ENCODE measurements around the gene ATP6V1D.

The ATP6V1D gene

DNA sequence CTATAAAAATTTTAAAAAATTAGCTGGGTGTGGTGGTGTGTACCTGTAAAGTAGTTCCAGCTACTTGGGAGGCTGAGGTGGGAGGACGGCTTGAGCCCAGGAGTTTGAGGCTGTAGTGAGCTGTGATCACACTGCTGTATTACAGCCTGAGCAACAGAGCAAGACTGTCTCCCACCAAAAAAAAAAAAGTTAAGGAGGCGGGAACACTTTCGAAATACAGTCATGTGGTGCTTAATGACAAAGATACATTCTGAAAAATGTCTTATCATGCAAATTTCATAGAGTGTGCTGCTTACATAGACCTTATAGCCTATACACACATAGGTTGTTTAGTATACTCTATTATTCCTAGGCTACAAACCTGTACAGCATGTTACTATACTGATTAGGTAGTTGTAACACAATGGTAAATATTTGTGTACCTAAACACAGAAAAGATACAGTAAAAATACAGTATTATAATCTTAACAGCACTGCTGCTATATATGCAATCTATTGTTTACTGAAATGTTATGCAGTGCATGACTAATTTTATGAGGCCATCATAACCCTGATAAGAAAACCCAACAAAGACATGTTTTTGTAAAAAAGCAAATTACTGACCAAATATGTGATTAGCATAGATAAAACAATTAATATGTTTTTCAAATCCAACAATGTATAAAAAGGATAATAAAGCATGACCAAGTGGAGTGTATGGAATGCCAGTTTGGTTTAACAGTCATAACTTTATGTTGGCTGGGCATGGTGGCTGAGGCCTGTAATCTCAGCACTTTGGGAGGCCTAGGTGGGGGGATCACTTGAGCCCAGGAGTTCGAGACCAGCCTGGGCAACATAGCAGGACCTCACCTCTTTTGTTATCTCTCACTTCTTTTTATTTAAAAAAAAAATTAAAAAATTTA, 11.9 kb upstream of the ATP6V1D start:
- no peak overlapping the region for H3K4me3 ChIP-seq (ENCODE audit: low read length)
- DNase-seq (ENCODE audit: low read depth): no peak
- TF ChIP-seq, protein P1, sequence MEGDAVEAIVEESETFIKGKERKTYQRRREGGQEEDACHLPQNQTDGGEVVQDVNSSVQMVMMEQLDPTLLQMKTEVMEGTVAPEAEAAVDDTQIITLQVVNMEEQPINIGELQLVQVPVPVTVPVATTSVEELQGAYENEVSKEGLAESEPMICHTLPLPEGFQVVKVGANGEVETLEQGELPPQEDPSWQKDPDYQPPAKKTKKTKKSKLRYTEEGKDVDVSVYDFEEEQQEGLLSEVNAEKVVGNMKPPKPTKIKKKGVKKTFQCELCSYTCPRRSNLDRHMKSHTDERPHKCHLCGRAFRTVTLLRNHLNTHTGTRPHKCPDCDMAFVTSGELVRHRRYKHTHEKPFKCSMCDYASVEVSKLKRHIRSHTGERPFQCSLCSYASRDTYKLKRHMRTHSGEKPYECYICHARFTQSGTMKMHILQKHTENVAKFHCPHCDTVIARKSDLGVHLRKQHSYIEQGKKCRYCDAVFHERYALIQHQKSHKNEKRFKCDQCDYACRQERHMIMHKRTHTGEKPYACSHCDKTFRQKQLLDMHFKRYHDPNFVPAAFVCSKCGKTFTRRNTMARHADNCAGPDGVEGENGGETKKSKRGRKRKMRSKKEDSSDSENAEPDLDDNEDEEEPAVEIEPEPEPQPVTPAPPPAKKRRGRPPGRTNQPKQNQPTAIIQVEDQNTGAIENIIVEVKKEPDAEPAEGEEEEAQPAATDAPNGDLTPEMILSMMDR (conservative IDR thresholded peaks at IDR 0.05; ENCODE audit: low read depth, low read length): no peak

DNA sequence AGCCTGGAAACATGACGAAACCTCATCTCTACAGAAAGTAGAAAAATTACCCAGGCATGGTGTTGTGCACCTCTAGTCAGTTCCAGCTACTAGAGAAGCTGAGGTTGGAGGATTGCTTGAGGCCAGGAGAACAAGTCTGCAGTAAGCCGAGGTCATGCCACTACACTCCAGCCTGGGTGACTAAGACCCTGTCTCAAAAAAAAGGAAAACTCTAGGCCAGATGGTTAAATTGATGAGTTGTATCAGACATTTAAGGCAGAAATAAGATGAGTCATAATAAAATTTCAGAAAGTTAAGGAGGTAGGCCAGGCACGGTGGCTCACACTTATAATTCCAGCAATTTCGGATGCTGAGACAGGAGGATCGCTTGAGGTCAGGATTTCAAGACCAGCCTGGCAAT, 11.2 kb upstream of the ATP6V1D start:
- TF ChIP-seq, protein P1 (conservative IDR thresholded peaks at IDR 0.05; ENCODE audit: low read depth, low read length): no peak
- H3K4me3 ChIP-seq (ENCODE audit: low read length): no peak overlapping the region
- DNase-seq (ENCODE audit: low read depth): no peak

DNA sequence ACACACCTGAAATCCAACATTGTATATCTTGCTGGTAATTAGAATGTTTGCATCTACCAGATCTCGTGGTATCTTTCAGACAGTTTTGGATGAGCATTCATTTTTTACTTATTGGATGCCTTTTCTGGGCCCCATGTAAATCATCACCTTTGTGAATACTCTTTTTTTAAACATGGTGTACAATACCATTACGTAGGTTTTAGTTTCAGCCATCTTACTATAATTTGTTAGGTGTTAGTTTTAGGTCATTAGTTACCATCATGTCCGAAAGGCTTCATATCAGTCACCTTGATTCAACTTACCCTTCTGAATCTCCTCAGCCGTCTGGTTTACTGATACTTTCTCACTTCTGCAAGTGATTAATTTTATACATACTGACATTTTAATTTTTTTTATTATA, 5.9 kb upstream of the ATP6V1D start:
- TF ChIP-seq, protein P1 (conservative IDR thresholded peaks at IDR 0.05; ENCODE audit: low read depth, low read length): no peak
- DNase-seq (ENCODE audit: low read depth): no peak
- H3K4me3 ChIP-seq (ENCODE audit: low read length): no peak overlapping the region

DNA sequence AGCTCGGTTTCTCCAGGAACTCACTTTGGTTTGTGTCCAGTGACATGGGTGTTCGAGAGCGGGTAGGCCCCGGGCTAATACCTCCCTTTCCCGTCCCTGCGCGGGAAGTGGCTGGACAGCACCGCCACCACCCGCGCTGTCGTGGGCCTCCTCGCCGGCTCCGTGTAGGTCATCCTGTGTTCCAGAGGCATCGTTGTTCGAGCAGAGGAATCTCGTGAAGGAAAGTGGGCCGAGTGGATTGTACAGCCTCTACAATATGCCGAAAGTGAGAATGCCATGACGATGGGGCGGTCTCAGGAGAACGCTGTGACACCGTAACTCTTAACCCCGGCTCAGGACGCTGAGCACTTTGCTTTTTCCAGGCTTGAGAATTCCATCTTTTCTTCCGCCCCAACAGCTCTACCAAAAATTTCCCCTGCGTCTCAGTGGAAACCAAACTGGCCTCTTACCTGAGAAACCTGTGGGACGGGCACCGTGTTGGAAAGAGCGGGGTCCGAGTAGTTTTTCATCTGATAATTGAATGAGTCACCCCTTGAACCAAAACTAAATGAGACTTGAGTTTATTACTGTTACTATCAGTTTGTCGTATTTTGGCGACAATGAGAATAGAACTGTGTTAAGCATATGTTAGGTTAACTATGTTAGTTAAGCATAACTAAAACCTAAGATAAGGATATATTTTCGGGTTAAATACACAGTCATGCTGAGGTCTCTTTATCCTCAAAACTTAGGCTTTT, 1.0 kb upstream of the ATP6V1D start:
- TF ChIP-seq, protein P1 (conservative IDR thresholded peaks at IDR 0.05; ENCODE audit: low read depth, low read length): no peak
- peak overlapping the region; percentile 96 for H3K4me3 ChIP-seq (ENCODE audit: low read length)
- DNase-seq (ENCODE audit: low read depth): no peak

DNA sequence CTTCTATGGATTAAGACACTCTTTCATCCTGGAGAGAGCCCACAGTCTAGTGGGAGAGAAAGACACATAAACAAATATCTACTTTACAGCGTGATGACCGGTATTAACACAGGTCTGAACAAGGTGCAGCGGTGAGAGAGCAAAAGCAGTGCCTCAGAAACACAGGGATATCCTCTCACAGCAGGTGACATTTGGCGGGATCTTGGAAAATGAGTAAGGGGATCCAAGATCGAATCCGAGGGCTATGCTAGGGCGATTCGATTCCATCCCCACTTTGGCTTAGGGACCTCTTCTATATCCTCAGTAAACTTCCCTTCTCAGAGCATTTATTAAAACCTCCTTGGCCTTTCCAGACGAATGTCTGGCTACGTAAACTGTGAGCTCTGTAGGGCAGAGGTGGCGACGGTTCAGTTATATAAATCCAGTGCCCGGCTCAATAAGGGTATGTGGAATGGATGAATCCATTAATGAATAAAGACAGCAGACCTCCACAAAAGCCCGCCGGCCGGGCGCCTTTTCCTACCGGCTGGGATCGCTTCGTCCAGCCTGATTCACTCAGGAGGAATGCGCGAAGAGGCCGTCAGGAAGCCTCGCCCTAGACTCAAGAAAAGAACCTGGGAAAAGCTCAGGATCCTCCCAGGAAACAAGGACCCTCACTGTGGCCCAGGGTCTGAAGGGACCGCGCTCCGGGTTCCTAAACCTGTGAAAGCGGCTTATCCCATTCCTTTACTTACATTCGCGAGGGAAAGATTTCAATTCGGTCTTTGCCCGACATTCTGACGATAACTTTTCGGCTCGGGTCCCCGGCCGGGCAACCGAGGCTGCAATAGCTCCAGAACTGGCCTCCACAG, 455 bp downstream of the ATP6V1D start:
- DNase-seq (ENCODE audit: low read depth): peak; percentile 18

DNA sequence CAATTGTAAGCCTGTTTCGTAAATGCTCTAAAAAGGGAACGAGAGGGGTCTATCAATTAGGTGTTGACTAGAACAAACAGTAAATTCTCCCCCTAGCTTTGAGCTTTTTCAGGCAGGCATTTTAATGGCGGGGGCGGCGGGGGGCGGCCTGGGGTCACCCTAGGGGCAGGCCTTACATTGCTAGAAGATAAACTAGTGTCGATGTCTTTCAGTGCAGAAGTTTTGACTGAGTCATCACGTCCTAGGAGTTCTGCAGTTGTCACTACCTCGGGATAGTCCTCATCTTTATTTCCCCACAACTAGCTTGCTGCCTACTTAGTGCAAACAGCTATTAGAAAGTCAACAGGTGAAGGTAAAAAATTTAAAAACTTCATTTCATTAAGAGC, 1.6 kb downstream of the ATP6V1D start:
- TF ChIP-seq, protein P1 (conservative IDR thresholded peaks at IDR 0.05; ENCODE audit: low read depth, low read length): no peak
- H3K4me3 ChIP-seq (ENCODE audit: low read length): no peak overlapping the region
- no peak for DNase-seq (ENCODE audit: low read depth)

More for the DNA sequence above, 455 bp downstream of the ATP6V1D start:
- H3K4me3 ChIP-seq (ENCODE audit: low read length): peak overlapping the region; percentile 96
- TF ChIP-seq, protein P1 (conservative IDR thresholded peaks at IDR 0.05; ENCODE audit: low read depth, low read length): no peak
